ENCODE results near the gene NXPH3. TPM values are rescaled to one million over a fixed set of nuclear protein-coding genes. Genes with fewer than 3 reads are reported as not detected.

The NXPH3 gene
- total RNA-seq: 6.5 TPM

DNA sequence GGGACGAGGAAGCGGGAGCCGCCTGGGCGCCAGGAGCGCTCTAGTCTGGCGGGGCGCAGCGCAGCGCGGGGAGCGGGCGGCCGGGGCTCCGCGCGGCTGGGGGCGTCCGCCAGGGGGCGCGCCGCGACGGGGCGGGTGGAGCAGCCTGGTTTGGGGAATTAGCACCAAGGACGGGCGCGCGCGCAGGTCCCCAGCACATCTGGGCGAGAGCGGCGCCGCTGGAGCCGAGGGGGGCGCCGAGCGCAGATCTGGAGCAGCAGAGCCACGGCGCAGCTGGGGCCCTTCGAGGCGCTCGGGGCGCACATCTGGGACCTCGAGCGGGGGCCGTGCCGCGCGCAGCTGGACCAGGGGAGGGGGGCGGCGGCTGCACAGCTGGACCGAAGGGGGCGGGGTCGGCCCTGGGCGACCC is at the start of gene NXPH3:
Gene NXPH3 (plus strand): TSS at position 193 of the 409 bp plus-strand sequence. CDS start 349 bp downstream, outside the sequence.

Other genes starting within 250 kb of the NXPH3 start
- 52.2 TPM for gene ZNF652, start 213.6 kb upstream of the NXPH3 start, total RNA-seq
- 62.9 TPM for gene PHB1, start 161.0 kb upstream of the NXPH3 start, total RNA-seq
- 47.4 TPM for gene NGFR, start 80.6 kb upstream of the NXPH3 start, total RNA-seq
- 121 TPM for gene SPOP, start 102.2 kb downstream of the NXPH3 start, total RNA-seq
- 29.4 TPM for gene SLC35B1, start 132.1 kb downstream of the NXPH3 start, total RNA-seq
- gene FAM117A, start 188.3 kb downstream of the NXPH3 start, total RNA-seq: 12.3 TPM
- 58.3 TPM for gene KAT7, start 212.8 kb downstream of the NXPH3 start, total RNA-seq

Data from camera-type eye (tissue), 1 donor.